H9 (cell line): ENCODE results near the gene C2orf78. TPM values are rescaled to one million over a fixed set of nuclear protein-coding genes. Genes with fewer than 3 reads are reported as not detected.

Source experiments
- DNase-seq: peaks from one replicate; pipeline ENCODE4 v3.0.0-alpha.2; 2017
- H2AFZ ChIP-seq: one replicate; pipeline ENCODE4 v1.6.1; 2013; ENCODE audit warnings: mild to moderate bottlenecking, low read length, control low read depth, moderate library complexity
- H2AK5ac ChIP-seq: 2 replicates; pipeline ENCODE4 v1.6.1; 2013; ENCODE audit warnings: low read length, control low read depth, mixed read lengths; ENCODE audit not compliant: insufficient read length
- H2BK120ac ChIP-seq: one replicate; pipeline ENCODE4 v1.6.1; 2013; ENCODE audit warnings: low read depth, mild to moderate bottlenecking, low read length, control low read depth, inconsistent platforms; ENCODE audit not compliant: poor library complexity, severe bottlenecking
- H2BK12ac ChIP-seq: 2 replicates; pipeline ENCODE4 v1.6.1; 2013; ENCODE audit warnings: low read length, control low read depth, mixed read lengths, low read depth; ENCODE audit not compliant: insufficient read length
- H2BK15ac ChIP-seq: 2 replicates; pipeline ENCODE4 v1.6.1; 2013; ENCODE audit warnings: low read depth, low read length, control low read depth
- H2BK20ac ChIP-seq: one replicate; pipeline ENCODE4 v1.6.1; 2013; ENCODE audit warnings: low read depth, mild to moderate bottlenecking, low read length, control low read depth, inconsistent platforms; ENCODE audit not compliant: poor library complexity, severe bottlenecking
- H2BK5ac ChIP-seq: 2 replicates; pipeline ENCODE4 v1.6.1; 2013; ENCODE audit warnings: low read length, control low read depth, mixed read lengths; ENCODE audit not compliant: insufficient read length
- H3K14ac ChIP-seq: 2 replicates; pipeline ENCODE4 v1.6.1; 2013; ENCODE audit warnings: low read length, control low read depth; ENCODE audit not compliant: insufficient read depth
- H3K18ac ChIP-seq: 2 replicates; pipeline ENCODE4 v1.6.1; 2013; ENCODE audit warnings: low read depth, mild to moderate bottlenecking, mixed read lengths, low read length, control low read depth; ENCODE audit not compliant: insufficient read length
- H3K23ac ChIP-seq: 2 replicates; pipeline ENCODE4 v1.6.1; 2013; ENCODE audit warnings: low read length, control low read depth, mixed read lengths, low read depth; ENCODE audit not compliant: insufficient read length
- H3K23me2 ChIP-seq: 2 replicates; pipeline ENCODE4 v1.6.1; 2013; ENCODE audit warnings: low read depth, mild to moderate bottlenecking, mixed read lengths, low read length, control low read depth; ENCODE audit not compliant: insufficient read length, poor library complexity, severe bottlenecking
- H3K27ac ChIP-seq: 2 replicates; pipeline ENCODE4 v1.5.1; 2013; ENCODE audit warnings: low read length, control low read depth, mixed read lengths, low read depth; ENCODE audit not compliant: insufficient read length
- H3K27me3 ChIP-seq: 2 replicates; pipeline ENCODE4 v1.6.1; 2013; ENCODE audit warnings: low read length, control low read depth, inconsistent platforms; ENCODE audit not compliant: insufficient read depth
- H3K4ac ChIP-seq: 2 replicates; pipeline ENCODE4 v1.6.1; 2013; ENCODE audit warnings: low read depth, mild to moderate bottlenecking, control low read depth, inconsistent platforms, low read length, moderate library complexity
- H3K4me1 ChIP-seq: 2 replicates; pipeline ENCODE4 v1.6.1; 2013; ENCODE audit warnings: low read length, control low read depth, inconsistent platforms; ENCODE audit not compliant: insufficient read depth
- H3K4me2 ChIP-seq: 2 replicates; pipeline ENCODE4 v1.6.1; 2013; ENCODE audit warnings: low read length, control low read depth, mixed read lengths; ENCODE audit not compliant: insufficient read length, insufficient read depth
- H3K56ac ChIP-seq: 2 replicates; pipeline ENCODE4 v1.6.1; 2013; ENCODE audit warnings: low read depth, mild to moderate bottlenecking, mixed read lengths, low read length, control low read depth; ENCODE audit not compliant: insufficient read length
- H3K79me1 ChIP-seq: 2 replicates; pipeline ENCODE4 v1.6.1; 2013; ENCODE audit warnings: low read depth, mild to moderate bottlenecking, moderate library complexity, low read length, control low read depth, inconsistent platforms; ENCODE audit not compliant: insufficient read depth, poor library complexity, severe bottlenecking
- H3K79me2 ChIP-seq: 2 replicates; pipeline ENCODE4 v1.6.1; 2013; ENCODE audit warnings: low read length, control low read depth, inconsistent platforms; ENCODE audit not compliant: insufficient read depth
- H3K9ac ChIP-seq: 2 replicates; pipeline ENCODE4 v1.6.1; 2013; ENCODE audit warnings: low read length, control low read depth, mixed read lengths; ENCODE audit not compliant: insufficient read length; ENCODE audit errors: extremely low read depth
- H3K9me3 ChIP-seq: one replicate; pipeline ENCODE4 v1.6.1; 2013; ENCODE audit warnings: low read depth, low read length, inconsistent platforms; ENCODE audit not compliant: control insufficient read depth
- H3T11ph ChIP-seq: one replicate; pipeline ENCODE4 v1.6.1; 2013; ENCODE audit warnings: mild to moderate bottlenecking, low read length, control low read depth, inconsistent platforms
- H4K20me1 ChIP-seq: one replicate; pipeline ENCODE4 v1.6.1; 2013; ENCODE audit not compliant: control insufficient read depth, insufficient read length, insufficient read depth
- H4K5ac ChIP-seq: 2 replicates; pipeline ENCODE4 v1.6.1; 2013; ENCODE audit warnings: low read depth, mild to moderate bottlenecking, mixed read lengths, low read length, control low read depth; ENCODE audit not compliant: insufficient read length
- H4K8ac ChIP-seq: replicated peaks from 2 replicates; pipeline ENCODE4 v1.6.1; 2013; ENCODE audit warnings: low read length, control low read depth, mixed read lengths, low read depth; ENCODE audit not compliant: insufficient read length
- H4K91ac ChIP-seq: 2 replicates; pipeline ENCODE4 v1.6.1; 2013; ENCODE audit warnings: low read depth, mild to moderate bottlenecking, moderate library complexity, mixed read lengths, low read length, control low read depth; ENCODE audit not compliant: insufficient read length
- H3K27ac Mint-ChIP-seq, 3 experiments: 2 replicates in 2 of 3; 3 replicates in 1 of 3; pipeline ENCODE4 v1.8.0; 2020 to 2021; ENCODE audit warnings: mixed read lengths in 3 of 3, mild to moderate bottlenecking in 1 of 3, moderate library complexity in 1 of 3
- H3K27me3 Mint-ChIP-seq: 2 replicates; pipeline ENCODE4 v1.8.0; 2021; ENCODE audit warnings: low read depth, mild to moderate bottlenecking, moderate library complexity, mixed read lengths
- H3K36me3 Mint-ChIP-seq, 3 experiments: 2 replicates in 2 of 3; 3 replicates in 1 of 3; pipeline ENCODE4 v1.8.0; 2020 to 2021; ENCODE audit warnings: low read depth in 3 of 3, mixed read lengths in 3 of 3; ENCODE audit not compliant: insufficient read depth in 1 of 3
- H3K4me1 Mint-ChIP-seq, 2 experiments: 2 replicates each; pipeline ENCODE4 v1.8.0; 2020; ENCODE audit warnings: mixed read lengths in 2 of 2
- H3K4me3 Mint-ChIP-seq, 2 experiments: 2 replicates in 1 of 2; 3 replicates in 1 of 2; pipeline ENCODE4 v1.8.0; 2020 to 2021; ENCODE audit warnings: mild to moderate bottlenecking in 2 of 2, mixed read lengths in 2 of 2, moderate library complexity in 1 of 2
- H3K9me3 Mint-ChIP-seq, 2 experiments: 2 replicates in 1 of 2; 3 replicates in 1 of 2; pipeline ENCODE4 v1.8.0; 2020; ENCODE audit warnings: mild to moderate bottlenecking in 2 of 2, mixed read lengths in 2 of 2, moderate library complexity in 1 of 2
- CTCF ChIP-seq: fragments of 200-600 bp; sonication (generic); conservative IDR thresholded peaks from 3 replicates; pipeline ENCODE4 v1.8.0; 2021; ENCODE audit warnings: antibody characterized with exemption, mild to moderate bottlenecking
- WGBS: extraction: QIAGEN DNeasy Blood & Tissue Kit; methylation state at CpG from one replicate; pipeline ENCODE4 v1.1.7; 2013; ENCODE audit warnings: missing lambda C conversion rate, low lambda C conversion rate, mixed read lengths; ENCODE audit not compliant: insufficient read length; ENCODE audit errors: extremely low coverage; 5-methylcytosine and 5-hydroxymethylcytosine counted together
- total RNA-seq: library from RNA; stranded (reverse); gene quantifications from 2 replicates; pipeline ENCODE4 v1.2.1, GENCODE V29; 2021

The C2orf78 gene
- total RNA-seq, 1 experiment from 2014 or later = 0.09 TPM

GRCh38 chr2:73739101-73739500 is 44.9 kb upstream of the C2orf78 start:
- no peaks in the 10 kb centered on the region for H3K9me3 ChIP-seq
- H3K9me3 Mint-ChIP-seq = peaks cover 10% of the 10 kb centered on the region in 2 experiments
- no peak overlapping the region for H4K5ac ChIP-seq
- H3K27ac Mint-ChIP-seq = no peak overlapping the region
- H3K27me3 Mint-ChIP-seq = peaks cover 58% of the 10 kb centered on the region
- H3K56ac ChIP-seq = no peak overlapping the region
- H2BK12ac ChIP-seq = no peak overlapping the region
- H2BK5ac ChIP-seq = no peak overlapping the region
- no peak overlapping the region for H2AFZ ChIP-seq
- H3K18ac ChIP-seq = no peak overlapping the region
- no peak overlapping the region for H2BK15ac ChIP-seq
- H3K4me1 Mint-ChIP-seq = peaks cover 5 to 8% of the 10 kb centered on the region in 2 experiments
- H3K23ac ChIP-seq = no peak overlapping the region
- peak overlapping the region in 1 of 2 experiments; percentile 36; a peak in 1 of 5 replicates for H3K4me3 Mint-ChIP-seq
- H3K4ac ChIP-seq = no peak overlapping the region
- peaks cover 8 to 15% (median 9%) of the 10 kb centered on the region in 3 experiments for H3K36me3 Mint-ChIP-seq
- WGBS = no CpG with 5 or more reads among the region's 3 CpGs
- H3K14ac ChIP-seq = no peak overlapping the region
- no peak for TF ChIP-seq CTCF
- H3K79me1 ChIP-seq = no peaks in the 10 kb centered on the region
- H4K8ac ChIP-seq = peak overlapping the region; percentile 97
- no peak overlapping the region for H3K4me2 ChIP-seq
- H2AK5ac ChIP-seq = no peak overlapping the region
- H3K27me3 ChIP-seq = peaks cover 13% of the 10 kb centered on the region
- H3K27ac ChIP-seq = no peak overlapping the region
- no peak overlapping the region for H3K9ac ChIP-seq
- H3K79me2 ChIP-seq = no peaks in the 10 kb centered on the region; the same call in 1 of the 2 replicates
- no peak for DNase-seq
- no peaks in the 10 kb centered on the region for H3K4me1 ChIP-seq
- H2BK20ac ChIP-seq = no peak overlapping the region
- H4K91ac ChIP-seq = no peak overlapping the region
- H3K23me2 ChIP-seq = peaks cover 7% of the 10 kb centered on the region
- no peak overlapping the region for H2BK120ac ChIP-seq
- H3T11ph ChIP-seq = no peak overlapping the region
- no peaks in the 10 kb centered on the region for H4K20me1 ChIP-seq
